MM.1S (cell line): ENCODE measurements around the gene TSG101.
A peak's percentile ranks its signal among the peaks of the same experiment; 100 is the strongest.

Experiments
- DNase-seq: peaks from one replicate; pipeline ENCODE4 v3.0.0-alpha.2; 2015
- H2AFZ ChIP-seq: fragments of 300-600 bp; sonication (generic); 2 replicates; pipeline ENCODE4 v1.6.0; 2016; ENCODE audit warnings: antibody characterized with exemption, low read length
- H3F3A ChIP-seq: fragments of 300-600 bp; sonication (generic); 2 replicates; pipeline ENCODE4 v1.6.1; 2016; ENCODE audit warnings: mild to moderate bottlenecking, antibody characterized with exemption, low read length, moderate library complexity, mixed read lengths; ENCODE audit not compliant: insufficient read depth
- H3K27ac ChIP-seq: fragments of 300-600 bp; sonication (generic); 2 replicates; pipeline ENCODE4 v1.5.1; 2016; ENCODE audit warnings: mild to moderate bottlenecking, low read length
- H3K27me3 ChIP-seq: fragments of 300-600 bp; sonication (generic); replicated peaks from 2 replicates; pipeline ENCODE4 v1.6.0; 2016; ENCODE audit warnings: low read length; ENCODE audit not compliant: insufficient read depth
- H3K36me3 ChIP-seq: fragments of 300-600 bp; sonication (generic); replicated peaks from 2 replicates; pipeline ENCODE4 v1.6.1; 2016; ENCODE audit warnings: mild to moderate bottlenecking, low read length, mixed read lengths; ENCODE audit not compliant: insufficient read depth
- H3K4me1 ChIP-seq: fragments of 300-600 bp; sonication (generic); 2 replicates; pipeline ENCODE4 v1.6.1; 2016; ENCODE audit warnings: low read length, mixed read lengths
- H3K4me2 ChIP-seq: fragments of 300-600 bp; sonication (generic); 2 replicates; pipeline ENCODE4 v1.6.0; 2016; ENCODE audit warnings: low read depth, low read length
- H3K4me3 ChIP-seq: fragments of 300-600 bp; sonication (generic); 2 replicates; pipeline ENCODE4 v1.5.1; 2016; ENCODE audit warnings: low read length, mixed read lengths
- H3K79me2 ChIP-seq: fragments of 300-600 bp; sonication (generic); 2 replicates; pipeline ENCODE4 v1.6.1; 2016; ENCODE audit warnings: mixed run types, low read length, mixed read lengths
- H3K9ac ChIP-seq: fragments of 300-600 bp; sonication (generic); 2 replicates; pipeline ENCODE4 v1.6.1; 2016; ENCODE audit warnings: low read length, mixed read lengths
- H3K9me2 ChIP-seq: fragments of 300-600 bp; sonication (generic); replicated peaks from 2 replicates; pipeline ENCODE4 v1.6.1; 2016; ENCODE audit warnings: mild to moderate bottlenecking, low read length, mixed read lengths; ENCODE audit not compliant: insufficient read depth
- H3K9me3 ChIP-seq: fragments of 300-600 bp; sonication (generic); replicated peaks from 2 replicates; pipeline ENCODE4 v1.6.1; 2016; ENCODE audit warnings: mild to moderate bottlenecking, low read length, mixed read lengths; ENCODE audit not compliant: insufficient read depth
- H4K20me1 ChIP-seq: fragments of 300-600 bp; sonication (generic); 2 replicates; pipeline ENCODE4 v1.6.1; 2016; ENCODE audit warnings: mild to moderate bottlenecking, low read length, moderate library complexity, mixed read lengths; ENCODE audit not compliant: insufficient read depth
- CTCF ChIP-seq: fragments of 300-600 bp; sonication (generic); IDR thresholded peaks from 2 replicates; pipeline ENCODE4 v1.5.1; 2016; ENCODE audit warnings: antibody characterized with exemption, low read length, mixed read lengths
- EZH2 ChIP-seq: fragments of 300-600 bp; sonication (generic); optimal IDR thresholded peaks from 2 replicates; pipeline ENCODE3; 2017; ENCODE audit warnings: low read depth, mild to moderate bottlenecking, antibody characterized with exemption, low read length, mixed read lengths
- EZH2phosphoT487 ChIP-seq: fragments of 300-600 bp; sonication (generic); IDR thresholded peaks from 2 replicates; pipeline ENCODE4 v1.6.1; 2018; ENCODE audit warnings: antibody characterized with exemption, low read length

Gene TSG101

GRCh38 chr11:18526521-18527296 is at the start of gene TSG101:
TSS of gene TSG101 (minus strand) at chr11:18526942. CDS start at chr11:18526816, 126 bp downstream.
- Histone ChIP-seq H3K9me2 (no peaks in the 10 kb centered on the region), H3K4me3 (peak within 1 kb of the TSS; percentile 93), H3K9ac (peak within 1 kb of the TSS; percentile 95), H3K27me3 (no peaks in the 10 kb centered on the region), H3K4me2 (peak within 1 kb of the TSS; percentile 93), H3K9me3 (no peaks in the 10 kb centered on the region), H3K4me1 (peaks cover 7% of the 10 kb centered on the region), H3K27ac (peak within 1 kb of the TSS; percentile 90), H2AFZ (peak within 1 kb of the TSS; percentile 81), H4K20me1 (no peaks in the 10 kb centered on the region), H3F3A (peaks cover 16% of the 10 kb centered on the region; the same call in 1 of the 2 replicates), H3K79me2 (peaks cover 57% of the 10 kb centered on the region), H3K36me3 (no peaks in the 10 kb centered on the region)
- TF ChIP-seq EZH2 (no peak), EZH2phosphoT487 (no peak), CTCF (no peak)
- DNase-seq: peak; percentile 92

GRCh38 chr11:18575361-18575760 is 48.6 kb upstream of the TSG101 start:
- Histone ChIP-seq H3K4me3 (no peak overlapping the region), H3K79me2 (no peaks in the 10 kb centered on the region), H3K9ac (no peak overlapping the region), H4K20me1 (no peaks in the 10 kb centered on the region), H3F3A (no peaks in the 10 kb centered on the region), H2AFZ (no peak overlapping the region), H3K27me3 (no peaks in the 10 kb centered on the region), H3K9me3 (no peaks in the 10 kb centered on the region), H3K36me3 (no peaks in the 10 kb centered on the region), H3K27ac (no peak overlapping the region), H3K4me2 (no peak overlapping the region), H3K9me2 (no peaks in the 10 kb centered on the region), H3K4me1 (no peaks in the 10 kb centered on the region)
- DNase-seq: no peak
- TF ChIP-seq EZH2: no peak

GRCh38 chr11:18567081-18567480 is 40.3 kb upstream of the TSG101 start:
- Histone ChIP-seq H3K4me3 (no peak overlapping the region), H3F3A (no peaks in the 10 kb centered on the region), H4K20me1 (no peaks in the 10 kb centered on the region), H3K4me2 (no peak overlapping the region), H2AFZ (no peak overlapping the region), H3K9ac (no peak overlapping the region), H3K9me3 (no peaks in the 10 kb centered on the region), H3K9me2 (no peaks in the 10 kb centered on the region), H3K27ac (no peak overlapping the region), H3K27me3 (no peaks in the 10 kb centered on the region), H3K79me2 (no peaks in the 10 kb centered on the region), H3K36me3 (no peaks in the 10 kb centered on the region), H3K4me1 (no peaks in the 10 kb centered on the region)
- DNase-seq: no peak
- TF ChIP-seq EZH2: no peak
- TF ChIP-seq EZH2phosphoT487: no peak
- no peak for TF ChIP-seq CTCF

- DNase-seq: no peak
- Histone ChIP-seq H3K79me2 (no peaks in the 10 kb centered on the region), H3K9me2 (no peaks in the 10 kb centered on the region), H3K9ac (no peak overlapping the region), H3K4me3 (no peak overlapping the region), H3K36me3 (no peaks in the 10 kb centered on the region), H3F3A (no peaks in the 10 kb centered on the region), H3K9me3 (no peaks in the 10 kb centered on the region), H2AFZ (no peak overlapping the region), H3K27me3 (no peaks in the 10 kb centered on the region), H3K4me1 (no peaks in the 10 kb centered on the region), H3K4me2 (no peak overlapping the region), H4K20me1 (no peaks in the 10 kb centered on the region), H3K27ac (no peak overlapping the region)
- no peak for TF ChIP-seq EZH2
- no peak for TF ChIP-seq EZH2phosphoT487
- no peak for TF ChIP-seq CTCF
Observed at GRCh38 chr11:18566406-18566805, 39.7 kb upstream of the TSG101 start.
